OCI-LY3 (cell line): ENCODE data around the gene IQCB1.

Experiments used
- CTCF ChIP-seq: fragments of 200-600, 300-600 bp; sonication (generic); IDR thresholded peaks from 2 replicates; pipeline ENCODE4 v1.5.1; 2014; ENCODE audit warnings: antibody characterized with exemption, low read length, low read depth
- EZH2phosphoT487 ChIP-seq: fragments of 200-600 bp; shearing (Covaris generic); IDR thresholded peaks from 2 replicates; pipeline ENCODE4 v1.6.1; 2018; ENCODE audit warnings: antibody characterized with exemption, mixed run types, low read depth

- TF ChIP-seq CTCF (no peak), EZH2phosphoT487 (no peak)
These were observed 48.4 kb downstream of the IQCB1 start for GRCh38 chr3:121786485-121786884.
